Glutamatergic neuron (in vitro differentiated cells): ENCODE measurements around the gene DNAAF2. TPM values are rescaled to one million over a fixed set of nuclear protein-coding genes. Genes with fewer than 3 reads are reported as not detected.
"Not testable (repeated sequence)": the region's sequence is repeated elsewhere in the genome, so short reads cannot be mapped to it uniquely, and the experiment has no call there.

Experiments used
- DNase-seq: peaks from one replicate; pipeline ENCODE4 v3.0.0; 2022
- H3K27ac Mint-ChIP-seq: one replicate; pipeline ENCODE4 v1.8.0; 2020; ENCODE audit warnings: mild to moderate bottlenecking, mixed read lengths, inconsistent platforms; ENCODE audit not compliant: unreplicated experiment
- H3K27me3 Mint-ChIP-seq: one replicate; pipeline ENCODE4 v1.8.0; 2020; ENCODE audit warnings: mild to moderate bottlenecking, moderate library complexity, mixed read lengths, inconsistent platforms; ENCODE audit not compliant: unreplicated experiment
- H3K36me3 Mint-ChIP-seq: one replicate; pipeline ENCODE4 v1.8.0; 2020; ENCODE audit warnings: mild to moderate bottlenecking, mixed read lengths, inconsistent platforms; ENCODE audit not compliant: unreplicated experiment
- H3K4me1 Mint-ChIP-seq: one replicate; pipeline ENCODE4 v1.8.0; 2020; ENCODE audit warnings: mild to moderate bottlenecking, low read depth, mixed read lengths, inconsistent platforms; ENCODE audit not compliant: unreplicated experiment
- H3K4me3 Mint-ChIP-seq: one replicate; pipeline ENCODE4 v1.8.0; 2020; ENCODE audit warnings: mild to moderate bottlenecking, mixed read lengths, inconsistent platforms; ENCODE audit not compliant: unreplicated experiment
- H3K9me3 Mint-ChIP-seq: one replicate; pipeline ENCODE4 v1.8.0; 2020; ENCODE audit warnings: mild to moderate bottlenecking, moderate library complexity, mixed read lengths, inconsistent platforms; ENCODE audit not compliant: unreplicated experiment
- total RNA-seq: library from RNA; stranded (reverse); fragmentation: NEBNext Ultra II Directional; extraction: Animal tissue kit (Norgen Biotek cat#: 25700); gene quantifications from one replicate; pipeline ENCODE4 v1.2.1, GENCODE V29; 2021; ENCODE audit not compliant: unreplicated experiment
- TF ChIP-seq, protein P1 (sequence below): fragments of 200-600 bp; sonication (generic); IDR thresholded peaks from one replicate; pipeline ENCODE4 v1.5.0; 2021; ENCODE audit not compliant: partially characterized antibody, unreplicated experiment

The DNAAF2 gene
- total RNA-seq, 1 donor from 2014 or later, result 19.1 TPM

DNA sequence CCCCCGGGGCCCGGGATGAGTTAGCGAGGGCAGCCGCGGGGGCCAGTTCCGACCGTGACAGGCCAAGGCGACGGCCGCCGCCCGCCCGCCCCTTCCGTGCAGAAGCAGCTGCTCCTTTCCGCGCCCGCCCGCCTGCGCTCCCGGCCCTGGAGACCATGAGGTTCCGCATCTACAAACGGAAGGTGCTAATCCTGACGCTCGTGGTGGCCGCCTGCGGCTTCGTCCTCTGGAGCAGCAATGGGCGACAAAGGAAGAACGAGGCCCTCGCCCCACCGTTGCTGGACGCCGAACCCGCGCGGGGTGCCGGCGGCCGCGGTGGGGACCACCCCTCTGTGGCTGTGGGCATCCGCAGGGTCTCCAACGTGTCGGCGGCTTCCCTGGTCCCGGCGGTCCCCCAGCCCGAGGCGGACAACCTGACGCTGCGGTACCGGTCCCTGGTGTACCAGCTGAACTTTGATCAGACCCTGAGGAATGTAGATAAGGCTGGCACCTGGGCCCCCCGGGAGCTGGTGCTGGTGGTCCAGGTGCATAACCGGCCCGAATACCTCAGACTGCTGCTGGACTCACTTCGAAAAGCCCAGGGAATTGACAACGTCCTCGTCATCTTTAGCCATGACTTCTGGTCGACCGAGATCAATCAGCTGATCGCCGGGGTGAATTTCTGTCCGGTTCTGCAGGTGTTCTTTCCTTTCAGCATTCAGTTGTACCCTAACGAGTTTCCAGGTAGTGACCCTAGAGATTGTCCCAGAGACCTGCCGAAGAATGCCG, 13.7 kb downstream of the DNAAF2 start:
- Mint-ChIP-seq H3K36me3 (no peaks in the 10 kb centered on the region), H3K9me3 (peaks cover 3% of the 10 kb centered on the region), H3K27me3 (peaks cover 3% of the 10 kb centered on the region), H3K27ac (peak overlapping the region; percentile 98), H3K4me3 (peak overlapping the region; percentile 89), H3K4me1 (peaks cover 5% of the 10 kb centered on the region)
- peak; percentile 86 for DNase-seq
- TF ChIP-seq, protein P1, sequence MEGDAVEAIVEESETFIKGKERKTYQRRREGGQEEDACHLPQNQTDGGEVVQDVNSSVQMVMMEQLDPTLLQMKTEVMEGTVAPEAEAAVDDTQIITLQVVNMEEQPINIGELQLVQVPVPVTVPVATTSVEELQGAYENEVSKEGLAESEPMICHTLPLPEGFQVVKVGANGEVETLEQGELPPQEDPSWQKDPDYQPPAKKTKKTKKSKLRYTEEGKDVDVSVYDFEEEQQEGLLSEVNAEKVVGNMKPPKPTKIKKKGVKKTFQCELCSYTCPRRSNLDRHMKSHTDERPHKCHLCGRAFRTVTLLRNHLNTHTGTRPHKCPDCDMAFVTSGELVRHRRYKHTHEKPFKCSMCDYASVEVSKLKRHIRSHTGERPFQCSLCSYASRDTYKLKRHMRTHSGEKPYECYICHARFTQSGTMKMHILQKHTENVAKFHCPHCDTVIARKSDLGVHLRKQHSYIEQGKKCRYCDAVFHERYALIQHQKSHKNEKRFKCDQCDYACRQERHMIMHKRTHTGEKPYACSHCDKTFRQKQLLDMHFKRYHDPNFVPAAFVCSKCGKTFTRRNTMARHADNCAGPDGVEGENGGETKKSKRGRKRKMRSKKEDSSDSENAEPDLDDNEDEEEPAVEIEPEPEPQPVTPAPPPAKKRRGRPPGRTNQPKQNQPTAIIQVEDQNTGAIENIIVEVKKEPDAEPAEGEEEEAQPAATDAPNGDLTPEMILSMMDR, result no peak

DNA sequence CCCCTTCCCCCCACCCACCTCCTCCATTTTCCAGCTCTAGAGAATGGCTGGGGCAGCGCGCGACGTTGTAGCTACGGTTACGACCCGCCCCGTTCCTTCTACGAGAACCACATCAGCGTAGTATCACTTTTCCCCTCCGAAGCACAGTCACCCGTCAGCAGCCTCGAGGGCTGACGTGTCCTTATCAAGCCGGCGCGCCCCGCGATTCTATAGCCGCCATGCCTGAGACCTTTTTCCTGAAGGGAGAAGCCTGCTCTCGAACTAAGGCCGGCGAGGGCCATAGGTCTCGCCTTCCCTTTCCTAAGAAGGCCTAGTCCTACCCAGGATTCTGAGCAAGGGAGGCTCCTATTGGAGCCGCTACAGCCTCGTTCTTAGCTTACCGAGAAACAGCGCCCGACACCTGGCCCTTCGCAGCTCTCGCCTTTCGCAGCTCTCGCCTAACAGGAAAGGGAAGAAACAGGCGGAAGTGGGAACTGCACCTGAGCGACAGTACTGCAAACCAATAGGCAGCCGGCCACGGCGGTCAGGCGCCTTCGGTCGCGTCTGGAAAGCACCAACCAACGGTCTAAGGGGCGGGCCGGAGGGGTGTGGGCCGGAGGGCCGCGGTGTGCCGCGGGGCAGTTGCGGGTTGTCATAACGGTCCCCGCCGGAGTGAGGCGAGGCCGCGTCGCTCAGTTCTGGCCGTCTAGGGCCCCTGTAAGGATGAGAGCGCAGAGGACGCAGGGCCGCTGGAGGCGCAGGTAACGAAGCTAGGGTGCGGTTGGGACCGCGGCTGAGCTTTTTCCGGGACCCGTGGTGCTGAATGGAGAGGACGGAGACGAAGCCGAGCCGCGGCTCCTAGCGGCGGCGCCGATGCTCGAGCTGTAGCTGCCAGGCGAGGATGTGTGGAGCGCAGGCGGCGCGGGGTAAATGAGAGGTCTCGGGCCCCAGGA, 14.6 kb downstream of the DNAAF2 start, which contains the start of the genes MGAT2 and RPL36AL:
Gene MGAT2, plus strand, starts transcription at position 618 of the 932 bp plus-strand sequence. CDS start 470 bp downstream, outside the sequence.
Gene RPL36AL, minus strand, starts transcription at position 445 of the 932 bp plus-strand sequence. CDS start 1,522 bp downstream, outside the sequence.
- H3K4me1 Mint-ChIP-seq, result peaks cover 5% of the 10 kb centered on the region
- H3K27ac Mint-ChIP-seq, result peak within 1 kb of the TSS; percentile 98
- peak; percentile 99 for DNase-seq
- H3K27me3 Mint-ChIP-seq, result peaks cover 3% of the 10 kb centered on the region
- H3K36me3 Mint-ChIP-seq, result no peaks in the 10 kb centered on the region
- TF ChIP-seq, protein P1, result peak; percentile 70
- H3K9me3 Mint-ChIP-seq, result peaks cover 3% of the 10 kb centered on the region
- peak within 1 kb of the TSS; percentile 97 for H3K4me3 Mint-ChIP-seq

DNA sequence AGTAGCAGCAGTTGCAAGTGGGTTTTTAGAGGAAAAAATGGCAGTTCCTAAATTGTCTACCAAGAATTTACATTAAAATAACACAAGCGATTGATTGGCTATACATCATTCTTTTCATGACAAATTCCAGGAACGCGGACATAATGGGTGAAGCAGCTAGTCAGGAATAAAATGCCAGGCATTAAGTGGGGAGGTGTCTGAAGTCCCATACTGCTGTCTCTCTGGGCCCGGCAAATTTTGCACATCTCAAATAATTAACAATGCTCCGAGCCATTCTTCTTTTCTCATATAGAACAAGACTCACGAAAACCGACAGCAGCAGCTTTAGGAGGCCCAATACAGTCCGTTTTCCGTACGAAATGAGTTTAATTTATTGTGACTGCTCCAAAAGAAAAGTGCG, 15.3 kb downstream of the DNAAF2 start:
- TF ChIP-seq, protein P1, result no peak
- H3K9me3 Mint-ChIP-seq, result peaks cover 3% of the 10 kb centered on the region
- peak overlapping the region; percentile 97 for H3K4me3 Mint-ChIP-seq
- DNase-seq, result no peak
- H3K4me1 Mint-ChIP-seq, result peaks cover 5% of the 10 kb centered on the region
- no peaks in the 10 kb centered on the region for H3K36me3 Mint-ChIP-seq
- H3K27me3 Mint-ChIP-seq, result peaks cover 3% of the 10 kb centered on the region
- peak overlapping the region; percentile 98 for H3K27ac Mint-ChIP-seq

DNA sequence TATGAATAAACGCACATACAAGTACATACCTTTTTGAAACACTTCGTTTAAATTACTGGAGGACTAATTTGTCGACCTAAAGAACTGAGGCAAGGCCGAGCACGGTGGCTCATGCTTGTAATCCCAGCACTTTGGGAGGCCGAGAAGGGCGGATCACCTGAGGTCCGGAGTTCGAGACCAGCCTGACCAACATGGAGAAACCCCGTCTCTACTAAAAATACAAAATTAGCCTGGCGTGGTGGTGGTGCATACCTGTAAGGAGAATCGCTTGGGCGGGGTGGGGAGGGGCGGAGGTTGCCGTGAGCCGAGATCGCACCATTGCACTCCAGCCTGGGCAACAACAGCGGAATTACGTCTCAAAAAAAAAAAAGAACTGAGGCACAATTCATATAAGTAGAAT, 15.8 kb downstream of the DNAAF2 start:
- H3K27me3 Mint-ChIP-seq, H3K4me1 Mint-ChIP-seq, DNase-seq, H3K9me3 Mint-ChIP-seq, H3K36me3 Mint-ChIP-seq: not testable (repeated sequence)
- Mint-ChIP-seq H3K27ac (peak overlapping the region; percentile 98), H3K4me3 (peak overlapping the region; percentile 97)

DNA sequence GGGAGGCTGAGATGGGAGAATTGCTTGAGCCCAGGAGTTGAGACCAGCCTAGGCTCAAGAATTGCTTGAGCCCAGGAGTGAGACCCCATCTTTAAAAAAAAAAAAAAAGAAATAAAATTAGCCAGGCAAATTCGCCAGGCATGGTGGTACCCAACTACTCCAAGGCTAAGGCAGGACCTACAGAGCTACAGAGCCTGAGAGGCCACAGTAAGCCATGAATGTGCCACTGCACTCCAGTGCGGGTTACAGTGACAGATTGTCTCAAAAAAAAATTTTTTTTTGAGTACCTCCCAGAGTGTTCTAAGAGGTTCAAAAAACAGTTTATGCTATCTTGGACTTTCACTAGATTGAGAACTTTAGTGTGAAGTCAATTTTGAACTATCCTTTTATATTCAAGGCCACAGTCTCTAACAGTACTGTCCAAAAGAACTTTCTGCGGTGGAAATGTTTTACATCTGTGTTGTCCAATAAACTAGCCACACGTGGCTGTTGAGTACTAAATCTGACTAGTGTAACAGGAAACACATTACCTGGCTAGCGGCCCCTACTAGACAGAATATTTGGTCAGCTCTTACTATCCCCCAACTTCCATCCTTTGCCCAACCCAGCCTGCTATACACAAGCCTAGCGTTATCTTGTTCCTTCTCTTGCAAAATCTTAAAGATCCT, 17.1 kb downstream of the DNAAF2 start:
- no peaks in the 10 kb centered on the region for H3K36me3 Mint-ChIP-seq
- H3K27me3 Mint-ChIP-seq, result peaks cover 3% of the 10 kb centered on the region
- H3K27ac Mint-ChIP-seq, result no peak overlapping the region
- H3K4me3 Mint-ChIP-seq, result peak overlapping the region; percentile 36
- DNase-seq, result no peak
- TF ChIP-seq, protein P1, result no peak
- peaks cover 5% of the 10 kb centered on the region for H3K4me1 Mint-ChIP-seq
- peaks cover 3% of the 10 kb centered on the region for H3K9me3 Mint-ChIP-seq
